Lung (tissue), 12 donors: Measurements from ENCODE around the gene TMCO4. TPM values are rescaled to one million over a fixed set of nuclear protein-coding genes. Genes with fewer than 3 reads are reported as not detected.

ENCODE experiments used
- ATAC-seq: fragments of 200-7000 bp; cut with Tn5 transposase; one replicate; pipeline ENCODE4 v1.9.1; 2020; ENCODE audit warnings: moderate number of reproducible peaks; ENCODE audit not compliant: insufficient read depth, low FRiP score
- DNase-seq, 3 donors: peaks; one replicate each; pipeline ENCODE4 v3.0.0-alpha.2; 2013 to 2017
- H3K27ac ChIP-seq, 2 donors: one replicate each; pipeline ENCODE4 v1.5.1; 2013; ENCODE audit warnings: mild to moderate bottlenecking in 2 of 2, moderate library complexity in 2 of 2, control low read depth in 1 of 2, inconsistent platforms in 1 of 2, low read depth in 1 of 2, low read length in 1 of 2
- H3K27me3 ChIP-seq, 3 donors: one replicate each; pipeline ENCODE4 v1.5.1; 2013; ENCODE audit warnings: low read length in 2 of 3; ENCODE audit not compliant: control insufficient read depth in 3 of 3, insufficient read depth in 3 of 3
- H3K36me3 ChIP-seq, 4 donors: one replicate each; pipeline ENCODE4 v1.5.1; 2013; ENCODE audit warnings: low read length in 4 of 4, mild to moderate bottlenecking in 1 of 4, moderate library complexity in 1 of 4; ENCODE audit not compliant: control insufficient read depth in 4 of 4, insufficient read depth in 4 of 4
- H3K4me1 ChIP-seq, 5 donors: one replicate each; pipeline ENCODE4 v1.5.1; 2013; ENCODE audit warnings: low read length in 5 of 5, mild to moderate bottlenecking in 2 of 5, moderate library complexity in 1 of 5; ENCODE audit not compliant: control insufficient read depth in 5 of 5, insufficient read depth in 5 of 5
- H3K4me3 ChIP-seq: one replicate; pipeline ENCODE4 v1.5.1; 2013; ENCODE audit warnings: mild to moderate bottlenecking, control low read depth, moderate library complexity
- H3K9ac ChIP-seq, 2 donors: one replicate each; pipeline ENCODE4 v1.5.1; 2013; ENCODE audit warnings: low read length in 2 of 2, control low read depth in 1 of 2; ENCODE audit not compliant: insufficient read depth in 1 of 2
- H3K9me3 ChIP-seq, 4 donors: one replicate each; pipeline ENCODE4 v1.5.1; 2013; ENCODE audit warnings: low read length in 3 of 4, mild to moderate bottlenecking in 1 of 4, moderate library complexity in 1 of 4; ENCODE audit not compliant: control insufficient read depth in 4 of 4, insufficient read depth in 3 of 4
- CTCF ChIP-seq: IDR thresholded peaks from 2 replicates; pipeline ENCODE4 v1.5.1; 2012; ENCODE audit warnings: mild to moderate bottlenecking; ENCODE audit errors: control extremely low read depth, extremely low read depth
- WGBS, 2 donors: extraction: QIAGEN DNeasy Blood & Tissue Kit; methylation state at CpG; one replicate each; pipeline ENCODE4 v1.1.7; 2013; 5-methylcytosine and 5-hydroxymethylcytosine counted together
- polyA plus RNA-seq, 2 donors: library from polyadenylated mRNA; stranded (reverse); fragments of 200-250 nt; gene quantifications; one replicate each; pipeline ENCODE4 v1.2.1, GENCODE V29; 2013
- total RNA-seq, 2 donors: library from RNA; depleted of rRNA in 1 of 2; stranded (reverse); fragments of >200 nt in 1 of 2; gene quantifications; one replicate each; pipeline ENCODE4 v1.2.1, GENCODE V29; 2014 to 2021
- donor health status: control.
- donor health status: control.
- donor health status: Bipolar disorder and iron deficiency.
- donor health status: healthy.
- donor health status: DM: yes; HTN: yes; CAD: no.

TMCO4 gene
- total and polyA plus RNA-seq, 4 donors, result 14.3 to 27.8 (median 19.5) TPM

GRCh38 chr1:19664453-19665185 is 135.1 kb downstream of the TMCO4 start, which contains the start of gene HTR6:
Gene HTR6 (plus strand): TSS chr1:19664875. CDS start chr1:19665754, 879 bp downstream.
- peaks cover 10 to 57% (median 23%) of the 10 kb centered on the region in 3 donors for H3K27me3 ChIP-seq
- DNase-seq (no peak), ATAC-seq (no peak)
- 3 to 5% methylated on average over 42 to 80 of the region's 80 CpGs for WGBS, 2 donors
- H3K4me3 ChIP-seq, result no peak within 1 kb of the TSS
- peaks cover 0 to 2% (median 0%) of the 10 kb centered on the region in 5 donors for H3K4me1 ChIP-seq
- no peak within 1 kb of the TSS for H3K9ac ChIP-seq
- no peak within 1 kb of the TSS for H3K27ac ChIP-seq
- H3K9me3 ChIP-seq, result peaks cover 0 to 5% (median 0%) of the 10 kb centered on the region in 4 donors
- TF ChIP-seq CTCF, result no peak
- no peaks in the 10 kb centered on the region for H3K36me3 ChIP-seq

GRCh38 chr1:19662313-19662712 is 137.4 kb downstream of the TMCO4 start:
- TF ChIP-seq CTCF, result no peak
- no peaks in the 10 kb centered on the region for H3K36me3 ChIP-seq
- WGBS, 2 donors, result 68 to 79% methylated on average over 3 of the region's 3 CpGs
- peaks cover 0 to 4% (median 0%) of the 10 kb centered on the region in 5 donors for H3K4me1 ChIP-seq
- peaks cover 6 to 40% (median 23%) of the 10 kb centered on the region in 3 donors for H3K27me3 ChIP-seq
- no peak for DNase-seq
- no peak for ATAC-seq
- no peak overlapping the region for H3K4me3 ChIP-seq
- H3K27ac ChIP-seq, result no peak overlapping the region
- H3K9ac ChIP-seq, result no peak overlapping the region
- peaks cover 0 to 5% (median 0%) of the 10 kb centered on the region in 4 donors for H3K9me3 ChIP-seq

- TF ChIP-seq CTCF, result peak; percentile 43
- H3K4me1 ChIP-seq, result peaks cover 0 to 4% (median 0%) of the 10 kb centered on the region in 5 donors
- ATAC-seq, result no peak
- H3K9me3 ChIP-seq, result peaks cover 0 to 5% (median 0%) of the 10 kb centered on the region in 4 donors
- WGBS, 2 donors, result 12 to 17% methylated on average over 9 of the region's 9 CpGs
- no peak overlapping the region for H3K4me3 ChIP-seq
- no peak overlapping the region for H3K9ac ChIP-seq
- peaks cover 6 to 35% (median 20%) of the 10 kb centered on the region in 3 donors for H3K27me3 ChIP-seq
- H3K36me3 ChIP-seq, result no peaks in the 10 kb centered on the region
- DNase-seq, result peak in 2 of 3 donors; percentile 62 to 74
- no peak overlapping the region for H3K27ac ChIP-seq
Observed at GRCh38 chr1:19661721-19662228, 137.9 kb downstream of the TMCO4 start.
